NOMO-1 treated with dmso at 0.1 percent for 144 hours (cell line): Measurements from ENCODE around the gene DYNLT5.
A peak's percentile ranks its signal among the peaks of the same experiment; 100 is the strongest.
"Not testable (repeated sequence)": the region's sequence is repeated elsewhere in the genome, so short reads cannot be mapped to it uniquely, and the experiment has no call there.

ENCODE experiments used
- DNase-seq: peaks from one replicate; lab custom pipeline; 2025; ENCODE audit not compliant: unreplicated experiment; lab: John Stamatoyannopoulos, UW

DYNLT5 gene, protein sequence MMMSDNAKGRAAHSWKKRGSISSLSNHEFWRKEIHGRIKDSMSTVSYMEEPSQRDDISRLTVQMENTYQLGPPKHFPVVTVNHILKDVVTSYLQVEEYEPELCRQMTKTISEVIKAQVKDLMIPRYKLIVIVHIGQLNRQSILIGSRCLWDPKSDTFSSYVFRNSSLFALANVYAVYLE

DNA sequence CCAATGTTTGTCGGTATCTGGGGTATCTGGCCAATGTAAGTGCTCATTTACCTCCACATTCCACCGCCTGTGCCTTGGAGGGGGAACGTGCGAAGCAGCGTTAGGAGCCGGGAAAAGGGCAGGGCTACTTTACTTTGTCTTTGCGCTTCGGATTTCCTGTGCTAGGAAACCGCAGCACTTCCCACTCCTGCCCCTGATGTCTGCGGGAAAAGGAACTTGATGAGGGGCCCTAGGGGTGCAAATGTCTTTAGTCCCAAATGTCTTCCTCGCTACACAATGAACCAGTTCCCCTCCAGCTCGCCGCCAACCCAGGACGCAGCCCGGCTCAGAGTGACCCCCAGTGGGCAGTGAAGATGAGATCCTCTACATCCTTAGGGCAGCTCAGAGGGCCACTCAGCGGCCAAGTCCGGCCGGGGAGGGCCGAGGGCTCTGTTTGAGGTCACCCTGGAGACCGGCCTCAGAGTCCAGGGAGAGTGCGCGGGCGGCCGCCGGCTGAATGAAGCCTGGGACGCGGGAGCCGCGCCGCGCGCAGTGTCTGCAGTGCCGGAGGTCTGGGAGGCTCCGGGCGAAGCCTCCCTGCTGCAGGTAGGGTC, at the start of gene DYNLT5:
TSS of gene DYNLT5 (plus strand) at position 460 of the 593 bp plus-strand sequence. CDS start 2,200 bp downstream, outside the sequence.
- peak; percentile 33 for DNase-seq

DNA sequence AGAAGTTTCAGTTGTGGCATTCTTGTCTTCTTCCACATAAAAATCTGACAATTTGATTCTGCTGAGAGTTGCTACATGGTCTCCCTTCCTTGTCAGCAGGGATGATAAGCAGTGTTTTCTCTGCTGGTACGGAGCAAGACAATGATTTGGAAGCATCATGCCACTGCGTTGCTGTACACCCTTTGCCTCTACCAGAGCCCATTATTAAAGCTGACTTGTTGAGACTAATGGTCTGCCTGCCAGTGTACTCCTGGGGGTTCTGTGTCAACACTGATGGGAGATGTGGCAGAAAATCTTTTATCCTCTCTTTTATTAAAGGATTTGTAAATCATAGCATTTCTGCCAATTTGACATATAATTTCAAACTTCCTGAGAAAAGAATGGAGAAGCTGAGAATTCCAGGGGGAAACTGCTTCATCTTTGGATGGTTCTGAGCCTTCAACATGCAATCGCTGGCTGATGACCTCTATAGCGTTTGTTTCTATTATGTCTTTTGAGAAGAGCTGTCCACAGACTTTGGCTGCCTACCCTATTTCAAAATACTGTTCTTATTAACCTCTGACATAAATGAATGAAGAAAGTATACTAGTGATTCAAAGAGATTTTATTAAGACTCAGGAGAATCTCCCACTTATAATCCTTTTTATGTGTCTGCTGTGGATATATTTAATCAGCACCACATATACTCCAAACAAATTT, 47.9 kb upstream of the DYNLT5 start:
- DNase-seq: no peak

DNA sequence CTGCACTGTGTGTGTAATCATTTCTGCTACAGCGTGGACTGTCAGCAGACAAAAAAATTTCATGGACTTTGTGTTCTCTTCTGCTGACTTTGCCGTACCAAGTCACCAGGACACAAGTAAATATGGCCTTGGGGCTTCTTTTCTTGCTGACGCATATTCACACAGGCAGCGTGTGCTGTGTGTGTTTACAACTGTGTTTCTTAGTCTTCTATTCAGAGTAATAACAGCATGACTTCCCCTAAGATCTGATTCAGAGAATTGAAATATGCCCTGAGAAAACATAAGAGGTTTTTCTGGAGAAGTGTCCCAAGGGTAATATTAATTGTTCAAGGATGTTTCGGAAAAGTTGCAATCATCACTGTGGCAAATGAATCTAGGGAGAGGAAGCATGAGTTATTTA, 47.1 kb upstream of the DYNLT5 start:
- DNase-seq: no peak

GRCh38 chr1:66711420-66711819, 40.8 kb upstream of the DYNLT5 start:
- no peak for DNase-seq

GRCh38 chr1:66712839-66713238, 39.4 kb upstream of the DYNLT5 start:
- no peak for DNase-seq

DNA sequence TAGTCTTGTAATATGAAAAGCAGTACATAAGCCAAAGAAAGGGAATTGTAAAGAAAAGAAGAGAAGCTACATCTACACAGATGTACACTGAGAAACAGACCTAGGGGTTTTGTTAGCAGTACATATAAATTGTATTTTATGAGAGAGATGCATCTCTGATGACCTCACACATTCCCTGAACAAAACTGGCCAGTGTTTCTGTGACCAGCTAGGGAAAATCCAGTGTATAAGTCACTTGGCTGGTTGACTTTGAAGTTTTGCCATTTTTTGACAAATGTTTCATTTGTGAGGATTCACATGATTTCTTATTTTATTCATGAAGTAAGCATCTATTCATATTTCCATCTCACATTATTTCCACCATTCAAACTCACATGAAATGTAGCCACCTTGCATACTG, 28.3 kb upstream of the DYNLT5 start:
- DNase-seq: no peak

GRCh38 chr1:66725885-66726665, 26.2 kb upstream of the DYNLT5 start:
- DNase-seq: peak; percentile 61

GRCh38 chr1:66728021-66728420, 24.2 kb upstream of the DYNLT5 start:
- DNase-seq: no peak

GRCh38 chr1:66728716-66729115, 23.5 kb upstream of the DYNLT5 start:
- not testable (repeated sequence) for DNase-seq

DNA sequence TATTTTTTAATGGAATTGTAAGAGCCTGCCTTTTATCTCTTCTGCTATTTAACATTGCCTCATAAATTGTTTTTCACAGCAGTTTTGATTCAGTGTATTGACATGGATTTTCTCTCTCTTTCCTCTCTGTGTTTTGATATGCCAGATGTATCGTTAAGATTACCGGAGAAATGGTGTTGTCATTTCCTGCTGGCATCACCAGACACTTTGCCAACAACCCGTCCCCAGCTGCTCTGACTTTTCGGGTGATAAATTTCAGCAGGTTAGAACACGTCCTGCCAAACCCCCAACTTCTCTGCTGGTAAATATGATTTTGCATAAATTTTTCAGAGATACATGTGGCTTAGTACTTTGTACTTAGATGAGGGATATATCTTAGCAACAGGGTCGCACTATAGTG, 23.1 kb upstream of the DYNLT5 start:
- DNase-seq: peak; percentile 27

GRCh38 chr1:66729523-66729922, 22.7 kb upstream of the DYNLT5 start:
- no peak for DNase-seq

DNA sequence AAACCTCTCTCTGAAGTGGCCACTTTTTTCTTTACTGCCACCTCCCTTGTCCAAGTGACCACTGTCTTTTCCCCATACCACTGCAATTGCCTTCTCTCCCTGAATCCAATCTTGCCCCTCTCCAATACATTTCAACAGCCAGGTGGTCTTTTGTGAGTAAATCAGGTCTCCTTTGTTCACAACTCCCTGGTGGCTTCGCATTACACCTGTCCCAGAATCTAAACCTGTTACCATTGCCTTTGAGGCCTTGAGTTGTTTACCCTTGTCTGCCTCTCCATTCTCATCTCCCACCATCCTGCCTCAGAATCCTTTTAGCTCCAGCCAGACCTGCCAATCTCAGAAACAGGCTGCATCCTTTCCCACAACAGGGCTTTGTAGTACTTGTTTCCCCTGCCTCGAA, 21.8 kb upstream of the DYNLT5 start:
- no peak for DNase-seq

GRCh38 chr1:66731170-66731865, 20.9 kb upstream of the DYNLT5 start:
- no peak for DNase-seq

DNA sequence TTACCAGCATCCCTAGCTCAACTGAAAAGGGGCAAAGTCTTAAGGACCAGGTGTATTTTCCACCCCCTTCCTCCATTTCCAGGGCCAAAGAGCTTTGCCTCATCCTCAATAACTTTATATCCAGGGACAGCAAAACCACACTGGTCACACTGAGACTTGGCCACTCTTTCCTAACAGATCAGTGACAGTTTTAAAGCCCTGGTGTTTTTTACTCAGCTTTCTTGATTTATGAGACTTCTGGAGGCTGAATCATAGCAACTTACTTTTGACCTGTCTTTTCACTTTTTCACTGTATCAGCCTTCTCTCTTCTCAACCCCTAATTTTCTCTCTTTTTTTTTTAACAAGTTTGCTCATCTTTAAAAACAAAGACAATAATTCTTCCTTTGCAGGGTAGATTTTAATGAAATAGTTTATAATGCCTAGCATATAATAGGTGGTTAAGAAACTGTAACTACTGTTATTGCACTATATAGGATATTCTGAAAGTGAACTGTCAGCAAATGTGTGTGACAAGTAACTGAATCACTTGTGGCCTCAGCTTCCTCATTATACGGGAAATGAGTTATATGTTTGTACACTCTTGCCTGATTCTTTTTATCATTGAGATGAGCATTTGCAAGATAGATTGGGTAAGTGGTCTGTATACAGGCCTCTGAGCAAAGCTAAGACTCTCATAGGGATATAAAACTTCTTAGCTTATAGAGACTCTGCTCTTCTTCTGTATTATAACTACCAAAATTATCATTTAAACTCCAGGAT, 19.7 kb upstream of the DYNLT5 start:
- DNase-seq: peak; percentile 67

DNA sequence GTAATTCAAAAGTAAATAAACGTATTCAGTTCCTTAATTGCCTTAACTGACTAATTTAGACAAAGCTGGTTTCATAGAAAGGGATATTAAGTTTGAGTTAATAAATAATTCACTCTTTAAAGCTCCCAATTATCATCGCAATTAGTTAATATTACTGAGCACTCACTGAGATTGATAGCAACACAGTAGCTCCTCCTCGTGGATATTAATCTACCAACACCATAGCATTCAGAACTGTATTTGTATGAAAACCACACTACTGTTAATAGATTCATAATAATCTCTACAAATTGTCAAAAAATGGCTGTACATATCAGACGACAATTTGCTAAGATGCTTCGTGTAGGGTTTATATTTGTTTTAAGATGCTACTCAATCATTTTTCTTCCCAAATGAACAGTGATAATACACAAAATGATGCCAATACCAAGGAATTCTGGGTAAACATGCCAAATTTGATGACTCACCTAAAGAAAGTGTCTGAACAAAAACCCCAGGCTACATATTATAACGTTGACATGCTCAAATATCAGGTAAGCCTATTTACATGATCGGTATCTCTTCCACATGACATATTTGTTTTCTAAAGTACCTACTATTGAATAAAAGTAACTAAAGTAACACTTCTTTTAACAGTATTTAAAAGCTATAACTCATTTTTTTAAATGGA, 18.8 kb upstream of the DYNLT5 start:
- no peak for DNase-seq

GRCh38 chr1:66734531-66734930, 17.7 kb upstream of the DYNLT5 start:
- not testable (repeated sequence) for DNase-seq

DNA sequence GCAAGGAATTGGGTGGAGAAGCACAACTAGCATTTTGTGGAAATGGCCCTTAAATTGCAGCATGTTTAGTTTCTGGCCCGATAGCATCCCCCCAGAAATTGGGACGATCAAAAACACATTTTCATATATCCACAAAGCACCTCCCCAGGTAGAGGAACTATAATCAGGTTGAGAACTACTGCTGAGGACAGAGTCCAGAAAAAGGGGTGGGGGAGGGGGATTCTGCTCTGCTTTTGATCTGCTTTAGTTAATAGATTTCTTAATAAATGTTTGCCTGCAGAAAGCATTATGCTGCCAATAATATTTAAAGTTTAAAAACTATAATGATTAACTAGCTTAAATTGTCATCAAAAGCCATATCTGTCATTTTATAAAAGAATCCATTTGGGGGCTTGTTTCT, 14.4 kb upstream of the DYNLT5 start:
- DNase-seq: no peak

DNA sequence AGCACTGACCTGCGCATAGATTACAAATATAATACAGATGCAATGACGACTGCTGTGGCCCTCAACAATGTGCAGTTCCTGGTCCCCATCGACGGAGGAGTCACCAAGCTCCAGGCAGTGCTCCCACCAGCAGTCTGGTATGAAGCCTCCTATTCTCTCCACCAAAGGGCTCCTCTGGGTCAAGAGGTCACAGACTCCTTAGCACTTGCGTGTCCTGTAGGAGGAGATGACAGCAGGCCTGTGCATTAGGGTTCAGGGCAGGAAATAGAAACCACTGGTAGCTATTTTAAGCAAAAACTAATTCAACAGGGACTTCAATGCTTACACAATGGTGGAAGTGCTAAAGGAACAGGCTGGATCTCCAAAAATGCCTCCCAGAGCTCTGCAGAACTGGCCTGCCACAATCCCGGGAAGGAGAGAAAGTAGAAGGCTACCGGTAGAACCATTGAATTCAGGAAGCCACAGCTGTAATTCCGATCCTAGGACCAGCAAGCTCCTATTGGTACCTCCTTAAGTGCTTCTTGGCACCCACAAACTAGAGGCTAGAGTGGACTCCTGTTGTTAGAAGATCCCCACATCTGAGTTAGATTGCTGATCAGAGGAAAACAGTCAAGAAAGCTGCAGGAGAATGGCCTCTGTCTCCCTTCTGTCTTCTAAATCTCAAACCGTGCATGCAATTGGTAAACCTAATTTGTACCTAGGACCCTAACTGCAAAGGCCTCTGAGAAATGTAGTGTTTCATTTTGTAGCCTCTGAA, 12.7 kb upstream of the DYNLT5 start:
- DNase-seq: no peak

- DNase-seq: no peak
These were observed 6.8 kb upstream of the DYNLT5 start for GRCh38 chr1:66745451-66745850.
